Fibroblast of lung (primary cell): ENCODE results near the gene BCAN.

ENCODE experiments used
- EZH2 ChIP-seq: IDR thresholded peaks from 2 replicates; pipeline ENCODE4 v1.5.1; 2012; ENCODE audit warnings: low read length, control low read depth, mild to moderate bottlenecking; ENCODE audit errors: missing control alignments
- TF ChIP-seq, protein P1 (sequence below), 2 donors: IDR thresholded peaks in 1 of 2; conservative IDR thresholded peaks in 1 of 2; 1 replicate in 1 of 2; 2 replicates in 1 of 2; pipeline ENCODE4 v1.5.1; 2011 to 2012; ENCODE audit warnings: low read length in 2 of 2, control low read depth in 1 of 2, inconsistent platforms in 1 of 2, low read depth in 1 of 2, mild to moderate bottlenecking in 1 of 2

DNA sequence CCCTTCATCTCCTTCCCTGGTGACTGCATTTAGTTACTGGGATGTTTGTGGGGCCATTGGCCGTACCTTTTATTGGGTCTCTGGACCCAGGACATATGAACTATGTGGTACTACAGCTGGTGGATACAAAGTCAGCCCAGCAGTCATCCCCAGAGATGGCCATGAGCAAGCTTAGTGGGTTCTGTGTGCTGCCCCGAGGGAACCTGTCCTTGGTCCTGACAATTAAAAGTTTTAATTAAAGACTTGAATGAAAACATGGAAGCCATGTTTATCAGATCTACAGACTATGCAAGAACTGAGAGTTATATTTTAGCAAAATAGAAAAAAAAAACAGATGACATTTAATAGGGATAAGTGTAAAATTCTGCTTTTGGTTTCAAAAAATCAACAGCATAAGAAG, 38.1 kb downstream of the BCAN start:
- TF ChIP-seq, protein P1, sequence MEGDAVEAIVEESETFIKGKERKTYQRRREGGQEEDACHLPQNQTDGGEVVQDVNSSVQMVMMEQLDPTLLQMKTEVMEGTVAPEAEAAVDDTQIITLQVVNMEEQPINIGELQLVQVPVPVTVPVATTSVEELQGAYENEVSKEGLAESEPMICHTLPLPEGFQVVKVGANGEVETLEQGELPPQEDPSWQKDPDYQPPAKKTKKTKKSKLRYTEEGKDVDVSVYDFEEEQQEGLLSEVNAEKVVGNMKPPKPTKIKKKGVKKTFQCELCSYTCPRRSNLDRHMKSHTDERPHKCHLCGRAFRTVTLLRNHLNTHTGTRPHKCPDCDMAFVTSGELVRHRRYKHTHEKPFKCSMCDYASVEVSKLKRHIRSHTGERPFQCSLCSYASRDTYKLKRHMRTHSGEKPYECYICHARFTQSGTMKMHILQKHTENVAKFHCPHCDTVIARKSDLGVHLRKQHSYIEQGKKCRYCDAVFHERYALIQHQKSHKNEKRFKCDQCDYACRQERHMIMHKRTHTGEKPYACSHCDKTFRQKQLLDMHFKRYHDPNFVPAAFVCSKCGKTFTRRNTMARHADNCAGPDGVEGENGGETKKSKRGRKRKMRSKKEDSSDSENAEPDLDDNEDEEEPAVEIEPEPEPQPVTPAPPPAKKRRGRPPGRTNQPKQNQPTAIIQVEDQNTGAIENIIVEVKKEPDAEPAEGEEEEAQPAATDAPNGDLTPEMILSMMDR (conservative IDR thresholded peaks at IDR 0.05 in 1 of 2, IDR thresholded peaks at IDR 0.05 in 1 of 2; ENCODE audit: low read depth in 1 of 2, low read length in 2 of 2), result no peak
- TF ChIP-seq EZH2, result no peak
